IPS DF 19.7 (cell line): Measurements from ENCODE around the gene IRF6.

Source experiments
- DNase-seq: peaks from one replicate; pipeline ENCODE4 v3.0.0-alpha.2; 2013; ENCODE audit warnings: low read depth, low spot score

The IRF6 gene

GRCh38 chr1:209805875-209806760 is at the start of gene IRF6:
TSS of gene IRF6 (minus strand) at chr1:209806142. CDS start at chr1:209801413, 4,729 bp downstream.
- peak; percentile 80 for DNase-seq

- no peak for DNase-seq
Measured at GRCh38 chr1:209855623-209856022, 49.7 kb upstream of the IRF6 start.

DNA sequence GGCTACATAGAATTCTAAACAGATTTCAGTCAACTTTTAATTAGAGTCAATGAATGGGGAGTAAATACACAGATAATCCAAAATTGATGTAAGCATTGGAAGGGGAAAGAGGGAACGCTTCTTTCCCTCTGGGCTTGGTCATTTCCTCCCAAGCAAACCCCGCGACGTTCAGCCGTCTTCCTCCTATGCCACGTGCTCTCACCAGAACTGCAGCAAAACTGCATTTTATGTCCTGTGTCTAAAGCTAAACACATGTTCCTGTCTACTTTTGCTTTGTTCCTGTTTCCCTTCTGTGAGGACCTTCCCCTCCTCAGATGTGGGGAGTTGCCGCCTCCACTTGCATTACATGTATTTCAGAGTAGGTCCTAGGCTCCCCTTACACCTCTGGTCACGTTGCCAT is 49.1 kb upstream of the IRF6 start:
- no peak for DNase-seq

DNA sequence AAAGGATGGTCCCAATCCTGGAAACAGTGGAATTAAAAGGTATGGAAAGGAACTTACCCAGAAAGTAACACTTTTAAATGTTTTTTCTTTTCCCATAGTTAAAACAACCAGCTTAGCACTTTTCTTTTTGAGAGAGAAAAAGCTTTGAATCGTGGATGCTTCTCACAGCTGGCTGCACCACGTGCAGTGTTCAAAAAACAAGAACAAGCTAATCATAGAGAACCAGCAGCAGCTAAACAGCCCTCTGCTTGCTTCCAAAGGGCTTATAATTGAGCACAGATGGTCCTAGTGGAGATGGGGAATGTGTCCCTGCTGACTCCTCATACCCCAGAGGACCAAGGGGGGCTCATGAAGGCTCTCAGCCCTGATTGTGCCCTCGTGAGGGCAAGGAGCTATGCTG is 48.3 kb upstream of the IRF6 start:
- DNase-seq: no peak

DNA sequence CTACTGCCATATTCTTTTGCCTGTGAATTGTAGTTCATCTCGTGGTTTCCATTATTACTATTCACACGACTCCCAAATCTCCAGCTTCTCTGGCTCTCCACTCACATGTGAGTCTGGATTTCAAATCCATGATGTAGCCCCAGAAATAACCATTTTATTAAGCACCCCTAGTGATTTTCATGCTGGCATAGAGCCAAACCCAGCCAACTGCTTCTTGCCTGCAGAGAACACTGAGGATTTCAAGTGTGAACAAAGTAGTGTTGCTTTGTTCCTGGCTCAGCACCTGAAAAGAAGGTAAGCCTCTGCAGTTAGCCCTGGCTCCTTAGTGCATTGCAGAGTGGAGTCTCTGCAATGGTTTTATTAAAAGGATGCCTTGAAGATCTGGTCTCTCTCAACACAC is 47.7 kb upstream of the IRF6 start:
- DNase-seq: no peak

DNA sequence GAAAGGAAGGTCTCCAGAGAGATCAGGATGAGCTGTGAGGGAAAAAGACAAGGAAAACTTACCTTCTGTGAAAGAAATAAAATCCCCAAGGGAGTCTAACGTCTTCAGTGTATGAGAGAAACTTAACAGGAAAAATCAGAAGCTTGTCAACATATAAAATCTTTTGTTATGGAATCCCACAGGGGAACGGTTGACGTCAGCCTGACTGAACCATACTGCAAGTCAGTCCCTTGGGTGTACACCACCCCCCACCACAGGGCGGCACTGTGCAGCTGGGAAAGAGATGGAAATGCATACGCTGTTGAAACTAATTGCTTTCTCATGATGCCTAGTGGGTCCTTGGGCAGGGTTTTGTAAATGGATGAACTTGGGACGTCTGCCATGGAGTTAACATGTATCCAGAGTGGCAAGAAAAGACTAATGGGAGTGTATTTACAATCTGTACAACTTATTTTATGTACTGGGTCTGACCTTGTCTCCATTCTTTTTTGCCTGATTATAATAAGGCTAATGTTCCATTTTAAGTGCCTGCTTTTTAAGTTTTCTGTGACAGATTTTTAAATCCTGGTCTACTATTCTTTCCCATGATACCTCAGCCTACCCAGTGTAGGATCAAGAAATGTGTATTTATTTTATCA is 44.5 kb upstream of the IRF6 start:
- DNase-seq: no peak

GRCh38 chr1:209849388-209849787 is 43.4 kb upstream of the IRF6 start:
- DNase-seq: no peak

DNA sequence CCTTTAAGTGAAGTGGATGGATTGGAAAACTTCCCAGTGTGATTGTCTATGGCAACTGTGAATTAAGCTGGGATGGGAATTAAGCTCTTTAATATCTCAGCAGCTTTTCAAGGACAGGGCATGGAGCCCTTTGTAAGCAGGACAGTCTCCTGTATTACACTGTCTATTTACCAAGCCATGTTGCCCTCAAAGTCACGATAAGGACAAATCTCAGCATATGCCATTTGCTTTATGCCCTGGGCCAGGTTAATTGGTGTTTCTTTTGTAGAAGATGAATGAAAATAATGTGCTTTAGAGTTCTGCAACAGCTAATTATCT is 39.4 kb upstream of the IRF6 start:
- no peak for DNase-seq

GRCh38 chr1:209844695-209845407 is 38.9 kb upstream of the IRF6 start:
- no peak for DNase-seq

DNA sequence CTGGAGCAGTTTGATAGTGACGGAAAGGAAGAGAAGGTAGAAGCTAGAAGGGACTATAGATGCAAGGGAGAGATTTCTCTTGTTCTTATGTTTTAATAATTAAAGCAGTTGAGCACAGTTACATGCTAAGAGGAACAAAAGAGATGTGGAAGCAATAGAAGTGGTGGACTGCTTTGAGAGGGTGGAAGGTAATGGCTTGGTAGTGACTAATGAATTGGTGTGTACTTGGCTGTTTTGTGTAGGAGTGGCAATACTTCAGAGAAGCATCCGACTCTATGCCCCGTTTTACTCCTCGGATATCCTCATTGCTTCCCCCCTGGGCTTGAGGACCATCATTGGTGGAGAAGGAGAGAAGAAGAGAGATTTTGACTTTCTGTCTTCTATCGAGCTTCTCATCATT is 34.7 kb upstream of the IRF6 start:
- DNase-seq: no peak

DNA sequence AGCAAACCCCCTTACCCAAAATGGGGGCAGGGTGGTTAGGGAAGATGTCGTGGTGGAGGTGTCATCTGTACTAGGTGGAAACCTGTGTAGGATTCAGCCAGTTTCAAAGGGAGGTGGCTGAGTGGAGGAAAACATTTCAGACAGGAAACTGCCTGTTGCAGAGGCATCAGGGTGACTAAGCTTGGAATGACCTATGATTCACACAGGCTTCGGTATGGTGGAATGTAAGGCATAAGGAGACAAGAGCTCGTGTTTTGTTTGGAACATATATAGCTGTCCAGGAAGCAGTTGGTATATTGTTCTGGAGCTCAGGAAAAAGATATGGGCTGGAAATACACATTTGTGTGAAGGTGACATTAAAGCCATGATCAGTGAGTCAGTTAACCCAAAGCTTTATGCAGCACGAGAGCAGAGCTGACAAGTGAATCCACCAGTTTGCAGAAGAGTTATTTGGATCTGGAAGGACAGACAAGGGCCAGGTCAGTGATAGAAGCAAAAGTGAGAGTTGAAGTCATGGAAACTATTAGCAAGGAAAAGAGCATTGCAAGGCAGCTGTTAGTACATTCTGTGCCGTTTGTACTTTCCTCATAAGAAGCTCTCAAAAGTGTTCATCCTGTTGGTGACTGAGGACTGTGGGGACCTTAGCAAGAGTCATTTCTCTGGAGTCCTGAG is 34.1 kb upstream of the IRF6 start:
- DNase-seq: no peak

- DNase-seq: no peak
Measured at GRCh38 chr1:209838537-209838936, 32.6 kb upstream of the IRF6 start.

- DNase-seq: no peak
Measured at GRCh38 chr1:209837671-209838070, 31.7 kb upstream of the IRF6 start.

- no peak for DNase-seq
Measured at GRCh38 chr1:209835782-209836298, 29.9 kb upstream of the IRF6 start.

GRCh38 chr1:209831615-209832014 is 25.7 kb upstream of the IRF6 start:
- no peak for DNase-seq

- DNase-seq: no peak
Measured at GRCh38 chr1:209830722-209831121, 24.8 kb upstream of the IRF6 start.

GRCh38 chr1:209829716-209830115 is 23.8 kb upstream of the IRF6 start:
- no peak for DNase-seq

DNA sequence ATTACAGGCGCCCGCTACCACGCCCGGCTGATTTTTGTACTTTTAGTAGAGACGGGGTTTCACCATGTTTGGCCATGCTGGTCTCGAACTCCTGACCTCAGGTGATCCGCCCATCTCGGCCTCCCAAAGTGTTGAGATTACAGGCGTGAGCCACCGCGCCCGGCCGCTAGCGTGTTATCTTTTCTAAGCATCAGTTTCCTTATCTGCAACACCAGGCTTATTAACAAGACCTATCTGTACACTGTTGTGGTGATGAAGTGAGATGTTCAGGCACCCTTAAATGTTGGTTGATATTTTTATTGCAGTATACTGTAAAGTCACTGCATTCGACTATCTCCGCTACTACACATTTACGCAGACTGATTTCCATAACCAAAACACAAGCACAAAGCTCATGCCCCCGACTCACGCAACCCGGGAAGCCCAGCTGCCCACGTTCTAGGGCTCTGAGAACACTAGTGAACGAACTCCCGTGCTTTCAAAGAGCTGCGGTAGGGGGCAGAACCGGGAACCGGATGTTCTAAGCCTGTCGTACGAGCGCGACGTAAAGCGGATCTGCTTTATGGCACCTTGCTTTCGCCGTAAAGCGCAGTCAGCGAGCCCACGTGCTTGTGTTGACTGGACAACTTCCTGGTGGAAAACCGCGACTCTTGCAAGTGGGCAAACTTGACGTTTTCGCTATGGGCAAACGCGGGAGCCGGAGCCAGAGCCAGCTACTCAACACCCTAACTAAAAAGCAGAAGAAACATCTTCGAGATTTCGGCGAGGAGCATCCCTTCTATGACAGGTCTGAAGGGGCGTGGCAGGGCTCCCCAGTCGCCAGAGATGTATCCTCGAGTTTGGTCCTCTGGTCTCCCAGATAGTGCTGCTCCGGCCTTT is 21.7 kb upstream of the IRF6 start, which contains the start of gene UTP25:
UTP25 (plus strand) TSS at position 589 of the 879 bp plus-strand sequence; CDS start at position 681, 92 bp downstream.
- DNase-seq: peak; percentile 88

DNA sequence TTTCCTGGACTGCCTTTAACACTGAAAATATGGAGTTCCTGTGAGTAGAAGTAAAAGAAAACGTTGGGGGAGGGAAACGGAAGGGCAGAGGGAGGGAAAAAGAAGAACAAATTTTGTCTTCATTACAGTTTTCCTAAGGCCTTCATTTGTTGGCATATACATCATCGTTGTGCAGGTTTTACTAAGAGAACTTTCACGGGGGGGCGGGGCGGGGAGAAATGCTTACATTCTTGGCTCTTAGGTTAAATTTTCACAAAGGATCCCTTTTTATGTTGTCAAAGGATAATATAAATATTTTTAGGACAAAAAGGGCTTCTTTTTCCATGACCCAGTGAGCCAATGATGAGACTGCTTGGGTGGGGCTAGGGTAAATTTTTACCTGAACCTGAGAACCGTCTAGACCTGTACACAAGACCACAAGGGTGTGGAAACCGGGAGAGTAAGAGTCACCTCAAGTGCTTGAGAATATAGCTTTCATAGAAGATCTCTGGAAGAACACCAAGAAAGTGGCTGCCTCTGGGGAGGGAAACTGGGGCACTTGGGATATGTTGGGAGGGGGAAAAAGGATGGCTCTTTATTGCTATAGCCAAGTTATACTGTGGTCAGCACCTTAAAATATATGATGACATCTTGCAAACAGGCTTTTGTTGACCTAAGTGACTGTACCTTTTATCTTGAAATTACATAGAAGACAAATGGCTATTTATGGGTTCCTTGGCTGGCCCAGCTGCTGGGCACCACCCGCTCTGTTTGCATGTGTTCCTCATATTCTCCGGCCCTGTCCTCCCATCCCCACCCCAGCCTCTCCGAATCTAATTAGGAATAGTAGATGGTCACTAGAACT is 19.9 kb upstream of the IRF6 start:
- no peak for DNase-seq
